ENCODE measurements around the gene EXOSC5.
"Not testable (repeated sequence)": the region's sequence is repeated elsewhere in the genome, so short reads cannot be mapped to it uniquely, and the experiment has no call there.

Gene EXOSC5

DNA sequence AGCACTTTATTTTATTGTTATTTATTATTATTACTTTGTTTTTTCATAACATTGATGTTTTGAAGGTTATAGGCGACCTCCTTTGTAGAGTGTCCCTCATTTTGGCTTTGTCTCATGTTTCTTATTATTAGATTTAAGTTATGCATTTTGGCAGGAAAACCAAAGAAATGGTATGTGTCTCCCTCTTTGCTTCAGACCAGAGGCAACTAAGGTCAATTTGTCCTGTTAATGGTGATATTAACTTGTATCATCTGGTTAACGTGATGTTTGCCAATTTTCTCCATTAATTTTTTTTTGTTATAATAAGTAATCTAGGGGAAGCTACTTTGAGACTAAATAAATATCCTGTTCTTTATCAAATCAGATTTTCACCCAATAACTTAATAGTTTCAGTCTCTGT, 24.7 kb downstream of the EXOSC5 start:
- ChIA-PET CTCF (interaction anchor here (0.6 kb wide), 1 partner anchor 64 kb away, joined by 3 read pairs; no protein-coding TSS in a partner anchor), POLR2A (interaction anchor here (1.1 kb wide), 1 partner anchor 9 kb away, joined by 3 read pairs; no protein-coding TSS in a partner anchor)
- TF ChIP-seq L3MBTL2 (conservative IDR thresholded peaks at IDR 0.05) (no peak), FOXK2 (IDR thresholded peaks at IDR 0.05) (no peak), BHLHE40 (IDR thresholded peaks at IDR 0.05; ENCODE audit: borderline replicate concordance) (no peak)
- no peak for DNase-seq (ENCODE audit: extremely low spot score)

DNA sequence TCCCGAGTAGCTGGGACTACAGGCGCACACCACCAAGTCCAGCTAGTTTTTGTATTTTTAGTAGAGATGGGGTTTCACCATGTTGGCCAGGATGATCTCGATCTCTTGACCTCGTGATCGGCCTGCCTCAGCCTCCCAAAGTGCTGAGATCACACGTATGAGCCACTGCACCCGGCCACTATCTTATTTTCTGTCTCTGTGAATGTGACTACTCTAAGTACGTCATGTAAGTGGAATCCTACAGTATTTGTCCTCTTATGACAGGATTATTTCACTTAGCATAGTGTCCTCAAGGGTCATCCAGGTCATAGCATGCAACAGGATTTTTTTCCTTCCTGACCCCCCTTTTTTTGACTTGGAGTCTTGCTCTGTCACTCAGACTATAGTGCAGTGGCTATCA, 25.6 kb downstream of the EXOSC5 start:
- POLR2A ChIA-PET: no interaction called here
- TF ChIP-seq ELF4 (IDR thresholded peaks at IDR 0.05) (no peak), HDGF (IDR thresholded peaks at IDR 0.05; ENCODE audit: borderline replicate concordance) (no peak), TARDBP (IDR thresholded peaks at IDR 0.05) (no peak), L3MBTL2 (conservative IDR thresholded peaks at IDR 0.05) (no peak), ZNF384 (IDR thresholded peaks at IDR 0.05) (no peak), FOXK2 (IDR thresholded peaks at IDR 0.05) (no peak), SUZ12 (IDR thresholded peaks at IDR 0.05) (no peak)

DNA sequence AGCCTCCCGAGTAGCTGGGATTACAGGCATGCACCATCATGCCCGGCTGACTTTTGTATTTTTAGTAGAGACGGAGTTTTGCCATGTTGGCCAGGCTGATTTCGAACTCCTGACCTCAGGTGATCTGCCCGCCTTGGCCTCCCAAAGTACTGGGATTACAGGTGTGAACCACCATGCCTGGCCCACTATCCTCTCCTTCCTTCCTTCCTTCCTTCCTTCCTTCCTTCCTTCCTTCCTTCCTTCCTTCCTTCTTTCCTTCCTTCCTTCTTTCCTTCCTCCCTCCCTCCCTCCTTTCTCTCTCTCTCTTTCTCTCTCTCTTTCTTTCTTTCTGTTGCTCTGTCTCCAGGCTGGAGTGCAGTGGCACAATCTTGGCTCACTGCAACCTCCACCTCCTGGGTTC, 26.0 kb downstream of the EXOSC5 start:
- POLR2A ChIA-PET; CTCF ChIA-PET; DNase-seq (ENCODE audit: extremely low spot score): not testable (repeated sequence)

More for the DNA sequence above, 25.6 kb downstream of the EXOSC5 start:
- CTCF ChIA-PET: no interaction called here
- DNase-seq (ENCODE audit: extremely low spot score): no peak

DNA sequence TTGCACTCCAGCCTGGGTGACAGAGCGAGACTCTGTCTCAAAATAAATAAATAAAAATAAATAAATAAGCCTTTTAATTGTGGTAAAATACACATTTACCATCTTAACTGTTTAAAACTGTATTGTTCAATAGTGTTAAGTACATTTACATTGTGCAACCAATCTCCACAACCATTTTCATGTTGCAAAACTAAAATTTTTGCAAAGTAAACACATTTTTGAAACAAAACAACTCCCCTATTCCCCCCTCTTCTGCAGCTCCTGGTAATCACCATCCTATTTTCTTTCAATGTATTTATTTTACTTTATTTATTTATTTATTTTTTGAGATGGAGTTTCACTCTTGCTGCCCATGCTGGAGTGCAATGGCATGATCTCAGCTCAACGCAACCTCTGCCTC, 27.4 kb downstream of the EXOSC5 start:
- no peak for TF ChIP-seq SUZ12 (IDR thresholded peaks at IDR 0.05)
- TF ChIP-seq FOXK2 (IDR thresholded peaks at IDR 0.05): no peak
- TF ChIP-seq BHLHE40 (IDR thresholded peaks at IDR 0.05; ENCODE audit: borderline replicate concordance): no peak
- TF ChIP-seq, protein P1, sequence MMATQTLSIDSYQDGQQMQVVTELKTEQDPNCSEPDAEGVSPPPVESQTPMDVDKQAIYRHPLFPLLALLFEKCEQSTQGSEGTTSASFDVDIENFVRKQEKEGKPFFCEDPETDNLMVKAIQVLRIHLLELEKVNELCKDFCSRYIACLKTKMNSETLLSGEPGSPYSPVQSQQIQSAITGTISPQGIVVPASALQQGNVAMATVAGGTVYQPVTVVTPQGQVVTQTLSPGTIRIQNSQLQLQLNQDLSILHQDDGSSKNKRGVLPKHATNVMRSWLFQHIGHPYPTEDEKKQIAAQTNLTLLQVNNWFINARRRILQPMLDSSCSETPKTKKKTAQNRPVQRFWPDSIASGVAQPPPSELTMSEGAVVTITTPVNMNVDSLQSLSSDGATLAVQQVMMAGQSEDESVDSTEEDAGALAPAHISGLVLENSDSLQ (IDR thresholded peaks at IDR 0.05): no peak
- no peak for TF ChIP-seq SP1 (IDR thresholded peaks at IDR 0.05)
- TF ChIP-seq FOXM1 (IDR thresholded peaks at IDR 0.05; ENCODE audit: borderline replicate concordance): no peak
- TF ChIP-seq HDGF (IDR thresholded peaks at IDR 0.05; ENCODE audit: borderline replicate concordance): no peak
- TF ChIP-seq LEF1 (IDR thresholded peaks at IDR 0.05; ENCODE audit: borderline replicate concordance): no peak
- no peak for TF ChIP-seq L3MBTL2 (conservative IDR thresholded peaks at IDR 0.05)
- no peak for TF ChIP-seq ELF4 (IDR thresholded peaks at IDR 0.05)
- TF ChIP-seq ZNF384 (IDR thresholded peaks at IDR 0.05): no peak
- no peak for TF ChIP-seq ARNT (IDR thresholded peaks at IDR 0.05)
- TF ChIP-seq CTBP1 (IDR thresholded peaks at IDR 0.05; ENCODE audit: borderline replicate concordance): no peak
- TF ChIP-seq NFRKB (IDR thresholded peaks at IDR 0.05): no peak
- TF ChIP-seq FOXA1 (IDR thresholded peaks at IDR 0.05): no peak
- no peak for TF ChIP-seq TARDBP (IDR thresholded peaks at IDR 0.05)
- ChIA-PET CTCF (no interaction called here), POLR2A (interaction anchor here (0.7 kb wide), 1 partner anchor 70 kb away, joined by 3 read pairs; the partner anchor contains the start of gene DMAC2)
- no peak for DNase-seq (ENCODE audit: extremely low spot score)

DNA sequence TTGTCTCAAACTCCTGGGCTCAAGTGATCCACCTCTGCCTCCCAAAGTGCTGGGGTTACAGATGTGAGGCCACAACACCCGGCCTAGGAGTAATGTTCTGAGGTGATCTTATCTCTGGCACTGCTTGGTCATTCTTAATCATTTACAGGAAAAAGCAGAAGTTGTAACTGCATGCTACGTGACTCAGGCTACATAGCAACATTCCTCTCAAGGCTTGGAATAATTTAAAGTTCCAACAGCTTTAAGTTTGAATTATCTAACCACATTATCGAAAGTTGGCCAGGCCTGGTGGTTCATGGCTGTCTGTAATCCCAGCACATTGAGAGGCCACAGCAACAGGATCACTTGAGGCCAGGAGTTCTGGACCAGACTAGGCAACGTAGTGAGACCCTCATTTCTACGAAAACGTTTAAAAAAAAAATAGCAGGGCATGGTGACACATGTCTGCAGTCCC, 29.3 kb downstream of the EXOSC5 start:
- CTCF ChIA-PET: no interaction called here
- DNase-seq (ENCODE audit: extremely low spot score): no peak
- POLR2A ChIA-PET: interaction anchor here (1.0 kb wide), 1 partner anchor 12 kb away, joined by 3 read pairs; no protein-coding TSS in a partner anchor
- TF ChIP-seq FOXM1 (IDR thresholded peaks at IDR 0.05; ENCODE audit: borderline replicate concordance): no peak
- no peak for TF ChIP-seq SP1 (IDR thresholded peaks at IDR 0.05)
- no peak for TF ChIP-seq ELF4 (IDR thresholded peaks at IDR 0.05)
- no peak for TF ChIP-seq FOXA1 (IDR thresholded peaks at IDR 0.05)
- TF ChIP-seq FOXK2 (IDR thresholded peaks at IDR 0.05): no peak
- no peak for TF ChIP-seq ZNF384 (IDR thresholded peaks at IDR 0.05)
- no peak for TF ChIP-seq CTBP1 (IDR thresholded peaks at IDR 0.05; ENCODE audit: borderline replicate concordance)
- TF ChIP-seq LEF1 (IDR thresholded peaks at IDR 0.05; ENCODE audit: borderline replicate concordance): no peak
- no peak for TF ChIP-seq L3MBTL2 (conservative IDR thresholded peaks at IDR 0.05)
- TF ChIP-seq ARNT (IDR thresholded peaks at IDR 0.05): no peak
- no peak for TF ChIP-seq SUZ12 (IDR thresholded peaks at IDR 0.05)
- TF ChIP-seq BHLHE40 (IDR thresholded peaks at IDR 0.05; ENCODE audit: borderline replicate concordance): no peak
- no peak for TF ChIP-seq TARDBP (IDR thresholded peaks at IDR 0.05)
- TF ChIP-seq, protein P1 (IDR thresholded peaks at IDR 0.05): no peak
- TF ChIP-seq HDGF (IDR thresholded peaks at IDR 0.05; ENCODE audit: borderline replicate concordance): no peak
- no peak for TF ChIP-seq NFRKB (IDR thresholded peaks at IDR 0.05)

DNA sequence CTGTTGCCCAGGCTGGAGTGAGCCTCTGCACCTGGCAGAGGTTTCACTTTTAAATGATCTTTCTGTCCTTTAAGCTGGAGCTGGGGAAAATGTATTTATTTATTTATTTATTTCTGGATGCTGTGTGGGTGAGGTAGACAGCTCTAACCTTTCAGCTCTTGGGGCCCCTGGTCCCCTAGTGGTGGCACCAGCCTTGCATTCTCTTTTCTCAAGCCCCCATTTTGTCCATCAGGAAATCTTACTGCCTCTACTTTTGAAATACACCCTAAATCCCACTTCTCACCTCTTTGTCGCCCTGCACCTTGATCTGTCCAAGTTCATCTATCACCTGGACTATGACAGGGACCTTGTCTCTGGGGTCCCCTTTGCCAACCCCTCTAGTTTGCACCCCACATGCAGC, 31.1 kb downstream of the EXOSC5 start:
- ChIA-PET CTCF (interaction anchor here (0.6 kb wide), 1 partner anchor 633 kb away, joined by 4 read pairs; no protein-coding TSS in a partner anchor), POLR2A (interaction anchor here (3.6 kb wide), 1 partner anchor 73 kb away, joined by 19 read pairs; the partner anchor contains the start of gene DMAC2)
- no peak for DNase-seq (ENCODE audit: extremely low spot score)
- TF ChIP-seq NFRKB (IDR thresholded peaks at IDR 0.05) (no peak), ELF4 (IDR thresholded peaks at IDR 0.05) (no peak)

DNA sequence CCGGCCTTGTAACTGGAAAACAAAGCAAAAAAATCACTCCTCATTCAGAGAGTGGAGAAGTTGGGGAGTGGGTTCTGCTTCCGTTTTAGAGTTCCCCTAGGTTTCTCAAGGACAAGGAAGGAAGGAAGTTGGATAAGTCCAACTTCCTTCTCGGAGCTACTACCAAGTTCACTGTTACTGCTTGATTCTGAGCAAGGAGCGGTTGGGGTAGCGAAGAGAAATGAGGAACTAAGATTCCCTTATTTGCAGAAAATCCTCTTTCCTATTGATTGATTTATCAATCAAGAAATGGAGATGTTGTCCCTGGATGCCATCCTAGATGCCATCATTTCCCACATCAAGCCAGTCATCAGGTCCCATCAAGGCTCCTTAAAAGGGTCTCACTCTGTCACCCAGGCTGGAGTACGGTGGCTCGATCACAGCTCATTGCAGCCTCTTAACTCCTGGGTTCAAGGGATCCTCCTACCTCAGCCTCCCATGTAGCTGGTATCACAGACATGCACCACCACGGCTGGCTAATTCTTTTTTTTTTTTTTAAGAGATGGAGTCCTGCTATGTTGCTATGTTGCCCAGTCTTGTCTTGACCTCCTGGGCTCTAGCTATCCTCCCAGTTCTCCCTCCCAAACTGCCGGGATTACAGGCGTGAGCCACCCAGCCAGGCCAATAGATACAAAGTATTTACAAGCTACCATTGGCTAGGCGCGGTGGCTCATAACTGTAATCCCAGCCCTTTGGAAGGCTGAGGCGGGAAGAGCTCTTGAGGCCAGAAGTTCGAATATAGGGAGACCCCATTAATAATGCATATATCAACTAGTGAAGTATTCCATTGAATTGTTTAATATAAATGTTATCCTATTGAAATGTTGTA, 32.4 kb downstream of the EXOSC5 start:
- no peak for DNase-seq (ENCODE audit: extremely low spot score)
- ChIA-PET POLR2A (interaction anchor here (0.6 to 3.6 kb wide), 6 partner anchors 11 to 495 kb away, joined by 3 to 51 read pairs (median 4); partner anchors contain the start of genes DMAC2, RPS19 and TGFB1), CTCF (interaction anchor here (0.5 to 1.3 kb wide), 2 partner anchors 12 to 74 kb away, joined by 4 read pairs; no protein-coding TSS in a partner anchor)
- TF ChIP-seq FOXK2 (IDR thresholded peaks at IDR 0.05) (no peak), ELF4 (IDR thresholded peaks at IDR 0.05) (no peak), CTBP1 (IDR thresholded peaks at IDR 0.05; ENCODE audit: borderline replicate concordance) (no peak), ARNT (IDR thresholded peaks at IDR 0.05) (no peak), ZNF384 (IDR thresholded peaks at IDR 0.05) (no peak), LEF1 (IDR thresholded peaks at IDR 0.05; ENCODE audit: borderline replicate concordance) (no peak), FOXM1 (IDR thresholded peaks at IDR 0.05; ENCODE audit: borderline replicate concordance) (no peak), TARDBP (IDR thresholded peaks at IDR 0.05) (no peak), SUZ12 (IDR thresholded peaks at IDR 0.05) (no peak), BHLHE40 (IDR thresholded peaks at IDR 0.05; ENCODE audit: borderline replicate concordance) (no peak), SP1 (IDR thresholded peaks at IDR 0.05) (no peak), L3MBTL2 (conservative IDR thresholded peaks at IDR 0.05) (no peak; the same call in none of the 2 replicates), HDGF (IDR thresholded peaks at IDR 0.05; ENCODE audit: borderline replicate concordance) (no peak)
- TF ChIP-seq, protein P1 (IDR thresholded peaks at IDR 0.05): no peak

Data from HEK293T (cell line).